ENCODE measurements around the gene PIEZO1. TPM values are rescaled to one million over a fixed set of nuclear protein-coding genes. Genes with fewer than 3 reads are reported as not detected.

The PIEZO1 gene
- total and polyA plus RNA-seq, 9 of the 15 experiments (the other 6 are each of a cell fraction or from before 2014, with no cell fraction given): 3.6 to 432 (median 131) TPM

- TF ChIP-seq MECOM (CRISPR knock-in tag; IDR thresholded peaks at IDR 0.05): no peak
Observed at GRCh38 chr16:88731699-88732098, 53.3 kb downstream of the PIEZO1 start (continued).

- TF ChIP-seq RBM22 (IDR thresholded peaks at IDR 0.05; ENCODE audit: low read depth, low read length, poor library complexity, severe bottlenecking) (peak; percentile 48), NFIC (IDR thresholded peaks at IDR 0.05) (peak; percentile 33; the same call in 1 of the 2 replicates), SP2 (IDR thresholded peaks at IDR 0.05; ENCODE audit: extremely low read depth, low read depth, low read length, poor library complexity, severe bottlenecking) (no peak), POLR2G (IDR thresholded peaks at IDR 0.05; ENCODE audit: low read depth, low read length) (peak; percentile 50; the same call in 1 of the 2 replicates)
- Histone ChIP-seq H2AFZ (ENCODE audit: low read depth, low read length) (no peak overlapping the region), H3K9ac (ENCODE audit: insufficient read depth in 1 of 2, low read depth in 2 of 2, low read length in 2 of 2) (peak overlapping the region in 1 of 2 experiments; percentile 80; a peak in 2 of 4 replicates), H3K36me3 (ENCODE audit: control insufficient read depth, insufficient read depth, low read length) (peaks cover 86% of the 10 kb centered on the region), H3K4me2 (ENCODE audit: insufficient read depth, low read length) (no peak overlapping the region), H3K4me3 (no peak overlapping the region), H3K9me3 (replicated peaks; ENCODE audit: control insufficient read depth, insufficient read depth, low read depth, low read length) (no peaks in the 10 kb centered on the region), H3K27ac (ENCODE audit: extremely low read depth, low read depth, low read length) (no peak overlapping the region), H3K4me1 (replicated peaks in 1 of 2; ENCODE audit: control insufficient read depth in 2 of 2, insufficient read depth in 2 of 2, low read length in 2 of 2) (peaks cover 0 to 74% of the 10 kb centered on the region in 2 experiments; a peak in 2 of 5 replicates), H3K9me1 (ENCODE audit: control insufficient read depth, insufficient read depth, low read length) (no peaks in the 10 kb centered on the region), H3K79me2 (ENCODE audit: control insufficient read depth, insufficient read depth, low read length) (no peaks in the 10 kb centered on the region; the same call in 2 of the 3 replicates), H3K27me3 (ENCODE audit: control insufficient read depth in 2 of 2, insufficient read depth in 2 of 2, low read length in 2 of 2) (no peaks in the 10 kb centered on the region), H4K20me1 (replicated peaks; ENCODE audit: control insufficient read depth, insufficient read depth, low read length) (peaks cover 8% of the 10 kb centered on the region; the same call in 1 of the 2 replicates)
- intact Hi-C loops (cut with micrococcal nuclease) (no loop called here), in situ Hi-C loops (cut with MboI) (no loop called here)
- FAIRE-seq (no peak), ATAC-seq (no peak), DNase-seq (ENCODE audit: extremely low read depth in 1 of 4, low spot score in 3 of 4) (no peak)
- POLR2A ChIA-PET: no interaction called here
- WGBS (ENCODE audit: insufficient coverage, low coverage, missing lambda C conversion rate): 95% methylated on average over 33 of the region's 34 CpGs
- BruUV-seq (replicated peaks): no TSS peak
- CTCF ChIA-PET (ENCODE audit: low intra/inter-chr PET ratio): interaction anchor here (1.1 kb wide), 1 partner anchor 204 kb away, joined by 6 read pairs; no protein-coding TSS in a partner anchor
Observed at GRCh38 chr16:88730632-88731607, 54.1 kb downstream of the PIEZO1 start.
